RWPE1 (cell line): ENCODE data around the gene GUCA2B.

ENCODE experiments used
- CTCF ChIA-PET: fragments of 350-600 bp; sonication (Branson Sonifier 250); formaldehyde crosslinking; extraction: SDS; loops from one replicate; lab custom pipeline; 2021; lab: Yijun Ruan, JAX
- POLR2A ChIA-PET: fragments of 400-600 bp; formaldehyde crosslinking; extraction: SDS; loops from one replicate; lab custom pipeline; 2020; ENCODE audit warnings: antibody characterized with exemption; ENCODE audit not compliant: low non-redundant PET; lab: Yijun Ruan, JAX
- DNase-seq: peaks from one replicate; pipeline ENCODE4 v3.0.0; 2012; ENCODE audit warnings: low spot score
- H3K27ac ChIP-seq: fragments of 450-650 bp; 2 replicates; pipeline ENCODE4 v1.5.1; 2017
- CTCF ChIP-seq: fragments of 450-650 bp; conservative IDR thresholded peaks from 2 replicates; pipeline ENCODE4 v1.5.1; 2017; ENCODE audit warnings: low read depth, mild to moderate bottlenecking

Gene GUCA2B

GRCh38 chr1:42118125-42118524 lies 35.1 kb upstream of the GUCA2B start:
- DNase-seq, result no peak
- no peak for TF ChIP-seq CTCF
- CTCF ChIA-PET, result interaction anchor here (0.5 to 0.6 kb wide), 2 partner anchors 22 to 198 kb away, joined by 3 read pairs; no protein-coding TSS in a partner anchor
- H3K27ac ChIP-seq, result no peak overlapping the region
- POLR2A ChIA-PET, result no interaction called here

GRCh38 chr1:42122408-42122807 lies 30.8 kb upstream of the GUCA2B start:
- no peak for DNase-seq
- CTCF ChIA-PET, result no interaction called here
- TF ChIP-seq CTCF, result no peak
- H3K27ac ChIP-seq, result no peak overlapping the region
- POLR2A ChIA-PET, result no interaction called here

GRCh38 chr1:42125552-42125951 lies 27.7 kb upstream of the GUCA2B start:
- no peak for TF ChIP-seq CTCF
- POLR2A ChIA-PET, result no interaction called here
- H3K27ac ChIP-seq, result no peak overlapping the region
- CTCF ChIA-PET, result no interaction called here
- no peak for DNase-seq

- POLR2A ChIA-PET, result interaction anchor here (0.6 kb wide), 1 partner anchor 365 kb away, joined by 3 read pairs; no protein-coding TSS in a partner anchor
- no peak for DNase-seq
- CTCF ChIA-PET, result interaction anchor here (0.6 kb wide), 2 partner anchors 10 to 75 kb away, joined by 4 read pairs; no protein-coding TSS in a partner anchor
- TF ChIP-seq CTCF, result no peak
- H3K27ac ChIP-seq, result no peak overlapping the region
Observed at GRCh38 chr1:42127767-42128166, 25.4 kb upstream of the GUCA2B start.

- no peak for DNase-seq
- no peak for TF ChIP-seq CTCF
- CTCF ChIA-PET, result interaction anchor here (0.6 kb wide), 1 partner anchor 76 kb away, joined by 4 read pairs; no protein-coding TSS in a partner anchor
- no peak overlapping the region for H3K27ac ChIP-seq
- POLR2A ChIA-PET, result interaction anchor here (0.6 kb wide), 1 partner anchor 366 kb away, joined by 3 read pairs; no protein-coding TSS in a partner anchor
Observed at GRCh38 chr1:42128499-42128898, 24.7 kb upstream of the GUCA2B start.

GRCh38 chr1:42128964-42129363 lies 24.2 kb upstream of the GUCA2B start:
- TF ChIP-seq CTCF, result no peak
- no peak for DNase-seq
- POLR2A ChIA-PET, result no interaction called here
- CTCF ChIA-PET, result no interaction called here
- H3K27ac ChIP-seq, result no peak overlapping the region
